HEK293 (cell line): ENCODE measurements around the gene PI3.

Source experiments
- ZNF792 ChIP-seq: fragments of 450-650 bp; formaldehyde crosslinking; IDR thresholded peaks from 2 replicates; pipeline ENCODE4 v1.5.1; 2016; ENCODE audit warnings: missing biosample characterization, missing genetic modification characterization
- TF ChIP-seq, protein P1 (sequence below): fragments of 450-650 bp; formaldehyde crosslinking; IDR thresholded peaks from 2 replicates; pipeline ENCODE4 v1.5.1; 2016; ENCODE audit warnings: missing biosample characterization, missing genetic modification characterization
- TF ChIP-seq, protein P2 (sequence below): fragments of 450-650 bp; formaldehyde crosslinking; IDR thresholded peaks from 2 replicates; pipeline ENCODE4 v1.5.1; 2016; ENCODE audit warnings: missing biosample characterization, missing genetic modification characterization
- TF ChIP-seq, protein P3 (sequence below): fragments of 450-650 bp; formaldehyde crosslinking; IDR thresholded peaks from 2 replicates; pipeline ENCODE4 v1.5.1; 2016; ENCODE audit warnings: missing biosample characterization, missing genetic modification characterization
- TF ChIP-seq, protein P4 (sequence below): fragments of 450-650 bp; formaldehyde crosslinking; conservative IDR thresholded peaks from 2 replicates; pipeline ENCODE4 v1.5.1; 2016; ENCODE audit warnings: low read depth, missing biosample characterization, missing genetic modification characterization

DNA sequence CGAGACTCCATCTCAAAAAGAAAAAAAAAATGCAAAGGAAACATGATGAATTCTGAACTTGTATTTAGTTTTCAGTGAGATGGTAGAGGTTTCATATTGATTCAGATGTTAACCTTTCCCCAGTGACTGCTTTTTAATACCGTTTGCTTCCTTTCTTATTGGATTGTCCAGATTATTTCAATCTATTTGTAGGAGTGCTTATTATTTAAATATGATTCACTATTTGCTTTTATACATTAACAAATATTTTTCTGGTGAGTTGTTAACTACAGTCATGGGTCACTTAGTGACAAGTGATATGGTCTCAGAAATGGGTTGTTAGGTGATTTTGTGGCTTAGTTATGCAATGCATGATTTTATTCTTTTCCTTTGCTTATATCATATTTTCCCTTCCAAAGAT, 8.4 kb downstream of the PI3 start:
- TF ChIP-seq, protein P1, sequence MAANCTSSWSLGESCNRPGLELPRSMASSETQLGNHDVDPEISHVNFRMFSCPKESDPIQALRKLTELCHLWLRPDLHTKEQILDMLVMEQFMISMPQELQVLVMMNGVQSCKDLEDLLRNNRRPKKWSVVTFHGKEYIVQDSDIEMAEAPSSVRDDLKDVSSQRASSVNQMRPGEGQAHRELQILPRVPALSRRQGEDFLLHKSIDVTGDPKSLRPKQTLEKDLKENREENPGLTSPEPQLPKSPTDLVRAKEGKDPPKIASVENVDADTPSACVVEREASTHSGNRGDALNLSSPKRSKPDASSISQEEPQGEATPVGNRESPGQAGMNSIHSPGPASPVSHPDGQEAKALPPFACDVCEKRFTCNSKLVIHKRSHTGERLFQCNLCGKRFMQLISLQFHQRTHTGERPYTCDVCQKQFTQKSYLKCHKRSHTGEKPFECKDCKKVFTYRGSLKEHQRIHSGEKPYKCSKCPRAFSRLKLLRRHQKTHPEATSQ, result no peak
- TF ChIP-seq, protein P2, sequence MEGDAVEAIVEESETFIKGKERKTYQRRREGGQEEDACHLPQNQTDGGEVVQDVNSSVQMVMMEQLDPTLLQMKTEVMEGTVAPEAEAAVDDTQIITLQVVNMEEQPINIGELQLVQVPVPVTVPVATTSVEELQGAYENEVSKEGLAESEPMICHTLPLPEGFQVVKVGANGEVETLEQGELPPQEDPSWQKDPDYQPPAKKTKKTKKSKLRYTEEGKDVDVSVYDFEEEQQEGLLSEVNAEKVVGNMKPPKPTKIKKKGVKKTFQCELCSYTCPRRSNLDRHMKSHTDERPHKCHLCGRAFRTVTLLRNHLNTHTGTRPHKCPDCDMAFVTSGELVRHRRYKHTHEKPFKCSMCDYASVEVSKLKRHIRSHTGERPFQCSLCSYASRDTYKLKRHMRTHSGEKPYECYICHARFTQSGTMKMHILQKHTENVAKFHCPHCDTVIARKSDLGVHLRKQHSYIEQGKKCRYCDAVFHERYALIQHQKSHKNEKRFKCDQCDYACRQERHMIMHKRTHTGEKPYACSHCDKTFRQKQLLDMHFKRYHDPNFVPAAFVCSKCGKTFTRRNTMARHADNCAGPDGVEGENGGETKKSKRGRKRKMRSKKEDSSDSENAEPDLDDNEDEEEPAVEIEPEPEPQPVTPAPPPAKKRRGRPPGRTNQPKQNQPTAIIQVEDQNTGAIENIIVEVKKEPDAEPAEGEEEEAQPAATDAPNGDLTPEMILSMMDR (tag by site-specific recombination), result no peak
- TF ChIP-seq, protein P3, sequence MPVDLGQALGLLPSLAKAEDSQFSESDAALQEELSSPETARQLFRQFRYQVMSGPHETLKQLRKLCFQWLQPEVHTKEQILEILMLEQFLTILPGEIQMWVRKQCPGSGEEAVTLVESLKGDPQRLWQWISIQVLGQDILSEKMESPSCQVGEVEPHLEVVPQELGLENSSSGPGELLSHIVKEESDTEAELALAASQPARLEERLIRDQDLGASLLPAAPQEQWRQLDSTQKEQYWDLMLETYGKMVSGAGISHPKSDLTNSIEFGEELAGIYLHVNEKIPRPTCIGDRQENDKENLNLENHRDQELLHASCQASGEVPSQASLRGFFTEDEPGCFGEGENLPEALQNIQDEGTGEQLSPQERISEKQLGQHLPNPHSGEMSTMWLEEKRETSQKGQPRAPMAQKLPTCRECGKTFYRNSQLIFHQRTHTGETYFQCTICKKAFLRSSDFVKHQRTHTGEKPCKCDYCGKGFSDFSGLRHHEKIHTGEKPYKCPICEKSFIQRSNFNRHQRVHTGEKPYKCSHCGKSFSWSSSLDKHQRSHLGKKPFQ (tag by site-specific recombination), result no peak
- TF ChIP-seq, protein P4, sequence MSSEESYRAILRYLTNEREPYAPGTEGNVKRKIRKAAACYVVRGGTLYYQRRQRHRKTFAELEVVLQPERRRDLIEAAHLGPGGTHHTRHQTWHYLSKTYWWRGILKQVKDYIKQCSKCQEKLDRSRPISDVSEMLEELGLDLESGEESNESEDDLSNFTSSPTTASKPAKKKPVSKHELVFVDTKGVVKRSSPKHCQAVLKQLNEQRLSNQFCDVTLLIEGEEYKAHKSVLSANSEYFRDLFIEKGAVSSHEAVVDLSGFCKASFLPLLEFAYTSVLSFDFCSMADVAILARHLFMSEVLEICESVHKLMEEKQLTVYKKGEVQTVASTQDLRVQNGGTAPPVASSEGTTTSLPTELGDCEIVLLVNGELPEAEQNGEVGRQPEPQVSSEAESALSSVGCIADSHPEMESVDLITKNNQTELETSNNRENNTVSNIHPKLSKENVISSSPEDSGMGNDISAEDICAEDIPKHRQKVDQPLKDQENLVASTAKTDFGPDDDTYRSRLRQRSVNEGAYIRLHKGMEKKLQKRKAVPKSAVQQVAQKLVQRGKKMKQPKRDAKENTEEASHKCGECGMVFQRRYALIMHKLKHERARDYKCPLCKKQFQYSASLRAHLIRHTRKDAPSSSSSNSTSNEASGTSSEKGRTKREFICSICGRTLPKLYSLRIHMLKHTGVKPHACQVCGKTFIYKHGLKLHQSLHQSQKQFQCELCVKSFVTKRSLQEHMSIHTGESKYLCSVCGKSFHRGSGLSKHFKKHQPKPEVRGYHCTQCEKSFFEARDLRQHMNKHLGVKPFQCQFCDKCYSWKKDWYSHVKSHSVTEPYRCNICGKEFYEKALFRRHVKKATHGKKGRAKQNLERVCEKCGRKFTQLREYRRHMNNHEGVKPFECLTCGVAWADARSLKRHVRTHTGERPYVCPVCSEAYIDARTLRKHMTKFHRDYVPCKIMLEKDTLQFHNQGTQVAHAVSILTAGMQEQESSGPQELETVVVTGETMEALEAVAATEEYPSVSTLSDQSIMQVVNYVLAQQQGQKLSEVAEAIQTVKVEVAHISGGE (tag by site-specific recombination), result no peak
- TF ChIP-seq ZNF792 (tag by site-specific recombination), result no peak
